ENCODE data around the gene PRKRA. TPM values are rescaled to one million over a fixed set of nuclear protein-coding genes. Genes with fewer than 3 reads are reported as not detected.
A peak's percentile ranks its signal among the peaks of the same experiment; 100 is the strongest.

The PRKRA gene
- total and polyA plus RNA-seq, 9 of the 15 experiments (the other 6 are each of a cell fraction or from before 2014, with no cell fraction given) = 14.1 to 78.1 (median 52.3) TPM

GRCh38 chr2:178414266-178415247 lies 36.4 kb downstream of the PRKRA start:
- Histone ChIP-seq H3K9me3 (replicated peaks; ENCODE audit: control insufficient read depth, insufficient read depth, low read depth, low read length) (no peaks in the 10 kb centered on the region), H2AFZ (ENCODE audit: low read depth, low read length) (peak overlapping the region; percentile 92), H4K20me1 (replicated peaks; ENCODE audit: control insufficient read depth, insufficient read depth, low read length) (no peaks in the 10 kb centered on the region), H3K79me2 (ENCODE audit: control insufficient read depth, insufficient read depth, low read length) (no peaks in the 10 kb centered on the region), H3K9me1 (ENCODE audit: control insufficient read depth, insufficient read depth, low read length) (no peaks in the 10 kb centered on the region), H3K36me3 (ENCODE audit: control insufficient read depth, insufficient read depth, low read length) (no peaks in the 10 kb centered on the region), H3K4me2 (ENCODE audit: insufficient read depth, low read length) (peak overlapping the region; percentile 70), H3K4me1 (replicated peaks in 1 of 2; ENCODE audit: control insufficient read depth in 2 of 2, insufficient read depth in 2 of 2, low read length in 2 of 2) (peaks cover 8 to 11% of the 10 kb centered on the region in 2 experiments; a peak in 4 of 5 replicates), H3K27me3 (ENCODE audit: control insufficient read depth in 2 of 2, insufficient read depth in 2 of 2, low read length in 2 of 2) (no peaks in the 10 kb centered on the region), H3K9ac (ENCODE audit: insufficient read depth in 1 of 2, low read depth in 2 of 2, low read length in 2 of 2) (peak overlapping the region; percentile 40 to 85; a peak in 3 of 4 replicates), H3K27ac (ENCODE audit: extremely low read depth, low read depth, low read length) (peak overlapping the region; percentile 78), H3K4me3 (peak overlapping the region; percentile 46)
- intact Hi-C loops (cut with micrococcal nuclease) = loop anchor here (1.0 to 5.0 kb wide), 9 partner anchors 12 to 432 kb away; partner anchors contain the start of genes FKBP7, PJVK, PRKRA and RBM45
- ATAC-seq (peak; percentile 92), FAIRE-seq (peak; percentile 98), DNase-seq (ENCODE audit: extremely low read depth in 1 of 4, low spot score in 3 of 4) (peak; percentile 88 to 98 (median 92))
- BruUV-seq (replicated peaks) = TSS peak; percentile 88
- in situ Hi-C loops (cut with MboI) = loop anchor here (5.0 kb wide), 1 partner anchor 302 kb away; the partner anchor contains the start of gene RBM45
- ChIA-PET POLR2A (interaction anchor here (0.5 to 3.7 kb wide), 19 partner anchors 11 to 303 kb away, joined by 3 to 41 read pairs (median 5); partner anchors contain the start of genes PJVK, PRKRA and RBM45), CTCF (ENCODE audit: low intra/inter-chr PET ratio) (interaction anchor here (0.7 to 2.4 kb wide), 6 partner anchors 18 to 432 kb away, joined by 3 to 17 read pairs (median 6); partner anchors contain the start of gene RBM45)
- 9% methylated on average over 21 of the region's 21 CpGs for WGBS (ENCODE audit: insufficient coverage, low coverage, missing lambda C conversion rate)
- TF ChIP-seq TCFL5 (CRISPR knock-in tag; conservative IDR thresholded peaks at IDR 0.05) = no peak
- TF ChIP-seq USF2 (CRISPR knock-in tag; IDR thresholded peaks at IDR 0.05) = no peak
- peak; percentile 92 for TF ChIP-seq REST (IDR thresholded peaks at IDR 0.05; ENCODE audit: borderline replicate concordance)
- TF ChIP-seq REST (CRISPR knock-in tag; IDR thresholded peaks at IDR 0.05; ENCODE audit: low read depth) = peak; percentile 42; the same call in 1 of the 2 replicates
- peak; percentile 16; the same call in 1 of the 2 replicates for TF ChIP-seq THRB (CRISPR knock-in tag; conservative IDR thresholded peaks at IDR 0.05)
- TF ChIP-seq MCM3 (IDR thresholded peaks at IDR 0.05) = no peak
- TF ChIP-seq ESRRA (IDR thresholded peaks at IDR 0.05; ENCODE audit: borderline replicate concordance, low read depth) = peak; percentile 95
- TF ChIP-seq POLR3G (IDR thresholded peaks at IDR 0.05; ENCODE audit: extremely low read depth, insufficient read length, insufficient replicate concordance) = no peak

Data from K562 (cell line).